H1 (cell line): ENCODE results near the gene SF3B6. TPM values are rescaled to one million over a fixed set of nuclear protein-coding genes. Genes with fewer than 3 reads are reported as not detected.

Experiments used
- EZH2 ChIP-seq: fragments of 200-600 bp; sonication (generic); IDR thresholded peaks from 2 replicates; pipeline ENCODE4 v1.7.1; 2012; ENCODE audit warnings: low read depth, mild to moderate bottlenecking, moderate library complexity, low read length, inconsistent platforms; ENCODE audit not compliant: severe bottlenecking
- KDM1A ChIP-seq: fragments of 200-600, 300-600 bp; sonication (generic); IDR thresholded peaks from 2 replicates; pipeline ENCODE4 v1.7.1; 2016; ENCODE audit warnings: mild to moderate bottlenecking, low read length, borderline replicate concordance
- RFX5 ChIP-seq: IDR thresholded peaks from 2 replicates; pipeline ENCODE4 v1.6.1; 2011; ENCODE audit warnings: low read depth, low read length, improper control_type of control experiment, borderline replicate concordance
- RNF2 ChIP-seq: fragments of 200-900, 300-1000 bp; sonication (generic); IDR thresholded peaks from 2 replicates; pipeline ENCODE4 v1.7.1; 2016; ENCODE audit warnings: borderline replicate concordance, low read depth, mild to moderate bottlenecking, antibody characterized with exemption, low read length; ENCODE audit not compliant: poor library complexity, severe bottlenecking; ENCODE audit errors: missing control alignments
- TCF12 ChIP-seq: IDR thresholded peaks from 2 replicates; pipeline ENCODE4 v1.6.1; 2011; ENCODE audit warnings: low read depth, mild to moderate bottlenecking, low read length
- polyA plus RNA-seq, 7 experiments: library from polyadenylated mRNA; depleted of rRNA in 3 of 7; stranded (reverse) in 5 of 7; unstranded in 2 of 7; fragments of >200 nt in 5 of 7; fragments of 200-250 nt in 2 of 7; gene quantifications; 1 replicate in 5 of 7; 2 replicates in 1 of 7; 4 replicates in 1 of 7; pipeline versions ENCODE4 v1.2.1 to v1.2.3, GENCODE V29; 2011 to 2013; ENCODE audit warnings: missing spikeins in 2 of 7, mixed read lengths in 2 of 7
- total RNA-seq: library from RNA; stranded (reverse); fragmentation: NEBNext Ultra II Directional; extraction: Animal tissue kit (Norgen Biotek cat#: 25700); gene quantifications from 2 replicates; pipeline ENCODE4 v1.2.1, GENCODE V29; 2021
- TF ChIP-seq, protein P1 (sequence below): IDR thresholded peaks from 2 replicates; pipeline ENCODE4 v1.6.1; 2012; ENCODE audit warnings: inconsistent platforms
- TF ChIP-seq, protein P2 (sequence below), 3 experiments: IDR thresholded peaks; 1 replicate in 2 of 3; 2 replicates in 1 of 3; pipeline versions ENCODE4 v1.5.1 to v1.6.1; 2011; ENCODE audit warnings: low read length in 3 of 3, mild to moderate bottlenecking in 3 of 3, inconsistent platforms in 2 of 3, low read depth in 1 of 3, moderate library complexity in 1 of 3; ENCODE audit not compliant: insufficient read depth in 1 of 3; ENCODE audit errors: control extremely low read depth in 1 of 3

The SF3B6 gene
- total and polyA plus RNA-seq, 2 of the 8 experiments (the other 6 are each of a cell fraction or from before 2014, with no cell fraction given), result 126 to 155 TPM

DNA sequence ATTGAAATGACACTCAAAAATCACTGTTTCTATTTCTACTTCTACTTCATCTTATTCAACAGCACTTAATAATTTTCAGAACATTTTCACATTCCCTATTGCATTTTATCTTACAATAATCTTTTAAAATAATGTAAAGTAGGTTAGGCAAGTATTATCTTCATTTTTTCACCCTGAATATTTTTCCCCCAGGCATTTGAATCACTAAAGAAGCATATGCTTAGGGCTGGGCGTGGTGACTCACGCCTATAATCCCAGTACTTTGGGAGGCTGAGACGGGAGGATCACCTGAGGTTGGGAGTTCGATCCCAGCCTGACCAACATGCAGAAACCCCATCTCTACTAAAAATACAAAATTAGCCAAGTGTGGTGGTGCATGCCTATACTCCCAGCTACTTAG, 35.6 kb downstream of the SF3B6 start (continued):
- TF ChIP-seq, protein P1, sequence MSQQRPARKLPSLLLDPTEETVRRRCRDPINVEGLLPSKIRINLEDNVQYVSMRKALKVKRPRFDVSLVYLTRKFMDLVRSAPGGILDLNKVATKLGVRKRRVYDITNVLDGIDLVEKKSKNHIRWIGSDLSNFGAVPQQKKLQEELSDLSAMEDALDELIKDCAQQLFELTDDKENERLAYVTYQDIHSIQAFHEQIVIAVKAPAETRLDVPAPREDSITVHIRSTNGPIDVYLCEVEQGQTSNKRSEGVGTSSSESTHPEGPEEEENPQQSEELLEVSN, result no peak
- TF ChIP-seq TCF12 (no peak), KDM1A (no peak), RFX5 (no peak), RNF2 (no peak), EZH2 (no peak)
- TF ChIP-seq, protein P2, sequence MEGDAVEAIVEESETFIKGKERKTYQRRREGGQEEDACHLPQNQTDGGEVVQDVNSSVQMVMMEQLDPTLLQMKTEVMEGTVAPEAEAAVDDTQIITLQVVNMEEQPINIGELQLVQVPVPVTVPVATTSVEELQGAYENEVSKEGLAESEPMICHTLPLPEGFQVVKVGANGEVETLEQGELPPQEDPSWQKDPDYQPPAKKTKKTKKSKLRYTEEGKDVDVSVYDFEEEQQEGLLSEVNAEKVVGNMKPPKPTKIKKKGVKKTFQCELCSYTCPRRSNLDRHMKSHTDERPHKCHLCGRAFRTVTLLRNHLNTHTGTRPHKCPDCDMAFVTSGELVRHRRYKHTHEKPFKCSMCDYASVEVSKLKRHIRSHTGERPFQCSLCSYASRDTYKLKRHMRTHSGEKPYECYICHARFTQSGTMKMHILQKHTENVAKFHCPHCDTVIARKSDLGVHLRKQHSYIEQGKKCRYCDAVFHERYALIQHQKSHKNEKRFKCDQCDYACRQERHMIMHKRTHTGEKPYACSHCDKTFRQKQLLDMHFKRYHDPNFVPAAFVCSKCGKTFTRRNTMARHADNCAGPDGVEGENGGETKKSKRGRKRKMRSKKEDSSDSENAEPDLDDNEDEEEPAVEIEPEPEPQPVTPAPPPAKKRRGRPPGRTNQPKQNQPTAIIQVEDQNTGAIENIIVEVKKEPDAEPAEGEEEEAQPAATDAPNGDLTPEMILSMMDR (IDR thresholded peaks at IDR 0.05; ENCODE audit: control extremely low read depth in 1 of 3, insufficient read depth in 1 of 3, low read depth in 1 of 3, low read length in 3 of 3), result no peak
